A172 (cell line): ENCODE measurements around the gene PDYN. TPM values are rescaled to one million over a fixed set of nuclear protein-coding genes. Genes with fewer than 3 reads are reported as not detected.

Experiments used
- DNase-seq: peaks from one replicate; pipeline ENCODE4 v3.0.0-alpha.2; 2015; ENCODE audit warnings: low spot score
- total RNA-seq: library from RNA; depleted of rRNA; stranded (reverse); fragments of >200 nt; shearing (Covaris generic); gene quantifications from 2 replicates; pipeline ENCODE4 v1.2.3, GENCODE V29; 2014; rRNA removed

PDYN gene
- total RNA-seq, 1 experiment from 2014 or later = not detected

- DNase-seq = peak; percentile 22
These were observed 58.9 kb downstream of the PDYN start for GRCh38 chr20:1934721-1935573.

DNA sequence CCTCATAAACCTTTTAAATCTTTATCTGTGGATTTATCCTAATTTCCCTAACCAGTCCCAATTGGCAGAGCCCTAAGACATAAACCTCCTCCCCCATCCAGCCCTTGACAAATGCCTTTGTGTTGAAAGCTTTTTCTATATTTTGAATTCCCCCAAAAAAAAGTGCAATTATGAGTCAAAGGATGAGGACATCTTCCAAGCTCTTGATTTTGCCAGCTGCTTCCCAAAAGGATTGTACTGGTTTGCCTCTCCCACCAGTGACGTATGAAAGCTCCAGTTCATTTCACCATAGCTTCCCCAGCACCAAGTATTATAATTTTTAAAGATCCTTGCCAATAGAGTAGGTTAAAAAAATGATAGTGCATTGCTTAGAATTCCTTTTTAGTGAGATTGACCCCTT lies 59.7 kb downstream of the PDYN start:
- DNase-seq = no peak

DNA sequence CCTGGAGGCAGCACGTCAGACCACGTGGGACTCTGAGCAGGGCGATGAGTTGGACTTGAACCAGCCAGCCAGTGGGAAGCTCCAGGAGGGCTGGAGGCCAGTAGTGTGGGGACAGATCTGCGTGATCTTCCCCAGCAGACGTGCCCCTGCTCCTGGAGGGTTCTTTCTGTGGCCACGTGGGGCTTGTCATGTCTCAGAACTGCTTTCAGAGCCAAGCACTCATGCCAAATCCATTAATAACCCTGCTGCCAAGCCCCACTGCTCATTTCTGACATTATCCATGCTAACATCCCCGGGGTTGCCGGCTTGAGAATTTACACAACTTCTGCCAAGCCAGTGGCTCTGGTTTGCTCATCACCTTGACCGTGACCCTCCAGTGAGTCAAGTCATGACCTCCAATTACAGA lies 60.4 kb downstream of the PDYN start:
- no peak for DNase-seq

DNA sequence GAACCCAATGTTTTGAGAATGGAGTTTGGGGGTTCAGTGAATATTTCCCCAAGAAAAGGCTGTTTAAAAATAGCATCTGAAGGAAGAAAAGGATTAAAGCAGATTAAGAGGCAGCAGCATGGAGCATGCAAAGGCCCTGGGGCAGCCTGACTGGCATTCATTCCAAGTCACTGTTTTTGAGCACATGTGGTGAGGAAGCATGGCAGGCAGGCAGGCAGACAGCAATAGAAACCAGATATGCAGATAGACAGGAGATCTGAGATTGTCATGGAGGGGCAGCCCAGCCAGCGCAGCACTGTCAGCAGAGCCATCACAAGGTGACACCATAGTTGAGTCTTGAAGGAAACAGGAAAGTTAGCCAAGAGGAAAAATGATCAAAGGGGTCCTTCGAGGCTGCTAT lies 60.9 kb downstream of the PDYN start:
- DNase-seq = no peak

DNA sequence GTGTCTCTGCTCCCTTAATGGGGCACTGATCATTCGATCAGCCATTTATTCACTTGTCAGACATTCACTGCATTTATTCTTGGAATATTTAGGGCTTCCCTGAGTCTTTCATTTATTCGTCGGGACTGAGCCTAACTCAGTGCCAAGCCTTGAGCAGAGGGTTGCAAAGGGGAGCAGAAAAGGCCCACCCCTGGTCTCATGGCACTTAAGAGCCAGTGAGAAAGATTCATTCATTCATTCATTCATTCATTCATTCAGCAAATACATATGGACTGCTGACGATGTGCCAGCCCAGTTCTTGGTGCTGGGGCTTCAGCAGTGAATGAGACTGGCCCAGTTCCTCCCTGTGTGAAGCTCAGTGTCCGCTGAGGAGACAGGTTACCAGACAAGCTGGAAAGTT lies 62.0 kb downstream of the PDYN start:
- DNase-seq = no peak

GRCh38 chr20:1930165-1930564 lies 63.7 kb downstream of the PDYN start:
- DNase-seq = no peak

- no peak for DNase-seq
These were observed 64.4 kb downstream of the PDYN start for GRCh38 chr20:1929460-1929859.

GRCh38 chr20:1928782-1929181 lies 65.1 kb downstream of the PDYN start:
- DNase-seq = no peak

Other genes with a start within 250 kb of the PDYN start
- gene SIRPA, start 98.7 kb downstream of the PDYN start, total RNA-seq = 8.1 and 10.5 TPM in 2 replicates
- 14.1 and 16.9 TPM in 2 replicates for gene STK35, start 107.8 kb upstream of the PDYN start, total RNA-seq